Lower leg skin (tissue), 4 donors: ENCODE data around the gene LHFPL2. TPM values are rescaled to one million over a fixed set of nuclear protein-coding genes. Genes with fewer than 3 reads are reported as not detected.
A peak's percentile ranks its signal among the peaks of the same experiment; 100 is the strongest.

Source experiments
- DNase-seq, 2 donors: peaks; one replicate each; pipeline ENCODE4 v3.0.0-alpha.2; 2019; ENCODE audit warnings: low spot score in 2 of 2
- H3K4me3 ChIP-seq: fragments of 200-600 bp; sonication (generic); 2 replicates; pipeline ENCODE4 v1.5.1; 2017; ENCODE audit warnings: mild to moderate bottlenecking, low read depth; ENCODE audit not compliant: poor library complexity, severe bottlenecking
- CTCF ChIP-seq, 3 donors: fragments of 450-650 bp; IDR thresholded peaks; one replicate each; pipeline ENCODE4 v1.5.1; 2016; ENCODE audit warnings: antibody characterized with exemption in 3 of 3, mild to moderate bottlenecking in 3 of 3, moderate library complexity in 2 of 3
- POLR2A ChIP-seq, 2 donors: fragments of 450-650 bp; IDR thresholded peaks; one replicate each; pipeline ENCODE4 v1.6.1; 2016 to 2017; ENCODE audit warnings: antibody characterized with exemption in 2 of 2, mild to moderate bottlenecking in 1 of 2, moderate library complexity in 1 of 2
- WGBS, 2 donors: methylation state at CpG; one replicate each; pipeline ENCODE4 v1.1.5; 2018; 5-methylcytosine and 5-hydroxymethylcytosine counted together
- intact Hi-C: fragments of 100-400 bp; cut with DNase I; formaldehyde crosslinking; loops from one replicate; pipeline ENCODE4 v1.15.0; 2023; ENCODE audit warnings: low total_unique reads
- total RNA-seq, 4 donors: library from RNA; depleted of rRNA; stranded (reverse); fragments of >200 nt; gene quantifications; one replicate each; pipeline ENCODE4 v1.1.0, GENCODE V29; 2016

LHFPL2 gene
- total RNA-seq, 4 donors from 2014 or later, result 7.3 to 11.1 (median 9.6) TPM

- DNase-seq, result peak in 1 of 2 donors; percentile 44
- no peak overlapping the region for H3K4me3 ChIP-seq
- 26 to 38% methylated on average over 7 of the region's 7 CpGs for WGBS, 2 donors
- TF ChIP-seq POLR2A (IDR thresholded peaks at IDR 0.05), result no peak
- TF ChIP-seq CTCF (IDR thresholded peaks at IDR 0.05), result no peak
- intact Hi-C loops, result no loop called here
Measured at GRCh38 chr5:78594610-78595457, 53.7 kb downstream of the LHFPL2 start.

- no peak for DNase-seq
- TF ChIP-seq CTCF (IDR thresholded peaks at IDR 0.05) (no peak), POLR2A (IDR thresholded peaks at IDR 0.05) (no peak)
- no peak overlapping the region for H3K4me3 ChIP-seq
- intact Hi-C loops, result no loop called here
- 69 to 78% methylated on average over 3 of the region's 3 CpGs for WGBS, 2 donors
Measured at GRCh38 chr5:78594021-78594420, 54.6 kb downstream of the LHFPL2 start.

GRCh38 chr5:78593465-78593864 is 55.1 kb downstream of the LHFPL2 start:
- intact Hi-C loops, result no loop called here
- 92 to 95% methylated on average over 2 of the region's 2 CpGs for whole genome bisulfite sequencing, 2 donors
- TF ChIP-seq CTCF (IDR thresholded peaks at IDR 0.05) (no peak), POLR2A (IDR thresholded peaks at IDR 0.05) (no peak)
- DNase-seq, result no peak
- H3K4me3 ChIP-seq, result no peak overlapping the region

GRCh38 chr5:78592735-78593386 is 55.7 kb downstream of the LHFPL2 start:
- intact Hi-C loops, result no loop called here

GRCh38 chr5:78591972-78592700 is 56.4 kb downstream of the LHFPL2 start:
- intact Hi-C loops, result no loop called here

More at GRCh38 chr5:78592735-78593386, 55.7 kb downstream of the LHFPL2 start:
- DNase-seq, result no peak
- H3K4me3 ChIP-seq, result no peak overlapping the region
- no peak for TF ChIP-seq CTCF (IDR thresholded peaks at IDR 0.05)
- TF ChIP-seq POLR2A (IDR thresholded peaks at IDR 0.05), result no peak
- WGBS, 2 donors, result 85 to 88% methylated on average over 7 of the region's 7 CpGs

More at GRCh38 chr5:78591972-78592700, 56.4 kb downstream of the LHFPL2 start:
- DNase-seq, result no peak
- no peak overlapping the region for H3K4me3 ChIP-seq
- WGBS, 2 donors, result 72 to 76% methylated on average over 9 of the region's 9 CpGs
- no peak for TF ChIP-seq CTCF (IDR thresholded peaks at IDR 0.05)
